Osteoblast (primary cell): ENCODE results near the gene LRAT. TPM values are rescaled to one million over a fixed set of nuclear protein-coding genes. Genes with fewer than 3 reads are reported as not detected.

Experiments used
- DNase-seq: peaks from one replicate; pipeline ENCODE4 v3.0.0; 2011; ENCODE audit warnings: low spot score, mixed read lengths; ENCODE audit not compliant: insufficient read length; ENCODE audit errors: missing footprints
- H2AFZ ChIP-seq: 2 replicates; pipeline ENCODE4 v1.6.0; 2011; ENCODE audit warnings: mild to moderate bottlenecking, low read length
- H3K27ac ChIP-seq: 2 replicates; pipeline ENCODE4 v1.5.1; 2011; ENCODE audit warnings: mild to moderate bottlenecking, low read depth, low read length, moderate library complexity
- H3K27me3 ChIP-seq: 2 replicates; pipeline ENCODE4 v1.6.0; 2012; ENCODE audit warnings: mild to moderate bottlenecking, control low read depth, inconsistent platforms, low read length, moderate library complexity; ENCODE audit not compliant: insufficient read depth
- H3K36me3 ChIP-seq: 2 replicates; pipeline ENCODE4 v1.5.1; 2011; ENCODE audit warnings: mild to moderate bottlenecking, low read length, control low read depth, moderate library complexity; ENCODE audit not compliant: insufficient read depth
- H3K4me1 ChIP-seq: 2 replicates; pipeline ENCODE4 v1.5.1; 2011; ENCODE audit warnings: mild to moderate bottlenecking, low read length, control low read depth, moderate library complexity; ENCODE audit not compliant: insufficient read depth
- H3K4me2 ChIP-seq: 2 replicates; pipeline ENCODE4 v1.6.0; 2011; ENCODE audit warnings: mild to moderate bottlenecking, low read length; ENCODE audit not compliant: insufficient read depth
- H3K4me3 ChIP-seq: fragments of 200-600 bp; sonication (generic); 3 replicates; pipeline ENCODE4 v1.5.1; 2012; ENCODE audit warnings: mild to moderate bottlenecking, low read length, inconsistent platforms; ENCODE audit not compliant: insufficient read depth
- H3K79me2 ChIP-seq: 2 replicates; pipeline ENCODE4 v1.6.0; 2012; ENCODE audit warnings: mild to moderate bottlenecking, low read length, control low read depth, inconsistent platforms; ENCODE audit not compliant: insufficient read depth
- H3K9me3 ChIP-seq: 2 replicates; pipeline ENCODE4 v1.5.1; 2011; ENCODE audit warnings: low read depth, low read length, control low read depth
- H4K20me1 ChIP-seq: 2 replicates; pipeline ENCODE4 v1.6.0; 2012; ENCODE audit warnings: mild to moderate bottlenecking, low read length, control low read depth; ENCODE audit not compliant: insufficient read depth
- CTCF ChIP-seq: IDR thresholded peaks from 2 replicates; pipeline ENCODE4 v1.5.1; 2011; ENCODE audit warnings: mild to moderate bottlenecking, low read depth, low read length, moderate library complexity; ENCODE audit errors: extremely low read depth
- total RNA-seq: library from RNA; depleted of rRNA; stranded (reverse); fragments of >200 nt; gene quantifications from 2 replicates; pipeline ENCODE4 v1.2.3, GENCODE V29; 2012

The LRAT gene
- total RNA-seq, 1 donor = not detected

- Histone ChIP-seq H3K9me3 (no peaks in the 10 kb centered on the region), H3K4me3 (no peak overlapping the region), H3K27me3 (peaks cover 3% of the 10 kb centered on the region), H3K36me3 (no peaks in the 10 kb centered on the region), H4K20me1 (no peaks in the 10 kb centered on the region), H3K79me2 (no peaks in the 10 kb centered on the region), H3K27ac (no peak overlapping the region), H3K4me1 (no peaks in the 10 kb centered on the region), H2AFZ (no peak overlapping the region), H3K4me2 (no peak overlapping the region)
- TF ChIP-seq CTCF = no peak
- no peak for DNase-seq
Observed at GRCh38 chr4:154736770-154737169, 7.0 kb upstream of the LRAT start.

GRCh38 chr4:154738426-154738825 is 5.4 kb upstream of the LRAT start:
- Histone ChIP-seq H3K9me3 (no peaks in the 10 kb centered on the region), H4K20me1 (no peaks in the 10 kb centered on the region), H3K27ac (no peak overlapping the region), H3K4me3 (no peak overlapping the region), H2AFZ (no peak overlapping the region), H3K79me2 (no peaks in the 10 kb centered on the region), H3K4me2 (no peak overlapping the region), H3K4me1 (no peaks in the 10 kb centered on the region), H3K27me3 (peaks cover 18% of the 10 kb centered on the region), H3K36me3 (no peaks in the 10 kb centered on the region)
- no peak for TF ChIP-seq CTCF
- DNase-seq = no peak

- Histone ChIP-seq H3K79me2 (no peaks in the 10 kb centered on the region), H3K27me3 (peaks cover 25% of the 10 kb centered on the region), H3K4me1 (no peaks in the 10 kb centered on the region), H3K27ac (no peak overlapping the region), H2AFZ (no peak overlapping the region), H3K4me2 (no peak overlapping the region), H4K20me1 (no peaks in the 10 kb centered on the region), H3K36me3 (no peaks in the 10 kb centered on the region), H3K4me3 (no peak overlapping the region), H3K9me3 (no peaks in the 10 kb centered on the region)
- no peak for DNase-seq
- no peak for TF ChIP-seq CTCF
Observed at GRCh38 chr4:154739111-154739510, 4.7 kb upstream of the LRAT start.

GRCh38 chr4:154740462-154740861 is 3.3 kb upstream of the LRAT start:
- H3K27me3 ChIP-seq = peaks cover 36% of the 10 kb centered on the region
- DNase-seq = peak; percentile 25

More at GRCh38 chr4:154740462-154740861, 3.3 kb upstream of the LRAT start:
- H4K20me1 ChIP-seq = no peaks in the 10 kb centered on the region
- no peaks in the 10 kb centered on the region for H3K9me3 ChIP-seq
- no peak for TF ChIP-seq CTCF
- no peaks in the 10 kb centered on the region for H3K4me1 ChIP-seq
- no peak overlapping the region for H2AFZ ChIP-seq
- H3K27ac ChIP-seq = no peak overlapping the region
- no peaks in the 10 kb centered on the region for H3K79me2 ChIP-seq
- H3K4me2 ChIP-seq = no peak overlapping the region
- H3K36me3 ChIP-seq = no peaks in the 10 kb centered on the region
- H3K4me3 ChIP-seq = no peak overlapping the region
